Activated T-helper 2 cell treated with anti-CD3 and anti-CD28 coated beads, Interferon-gamma antibody, Interleukin-2, Interleukin-4, amounts not matched to agents 10 μg/mL and 5 μg/mL and 100 μg/mL, durations not matched to agents 14 hours and 24 hours and 36 hours (primary cell): ENCODE data around the gene NDE1. TPM values are rescaled to one million over a fixed set of nuclear protein-coding genes. Genes with fewer than 3 reads are reported as not detected.

ENCODE experiments used
- DNase-seq: peaks from one replicate; pipeline ENCODE4 v3.0.0; 2021; ENCODE audit warnings: low spot score
- H3K27ac Mint-ChIP-seq: one replicate; pipeline ENCODE4 v1.8.0; 2021; ENCODE audit warnings: mixed read lengths
- H3K27me3 Mint-ChIP-seq: one replicate; pipeline ENCODE4 v1.8.0; 2021; ENCODE audit warnings: low read depth, mixed read lengths
- H3K36me3 Mint-ChIP-seq: one replicate; pipeline ENCODE4 v1.8.0; 2021; ENCODE audit warnings: low read depth, mixed read lengths
- H3K4me1 Mint-ChIP-seq: one replicate; pipeline ENCODE4 v1.8.0; 2021; ENCODE audit warnings: low read depth, mixed read lengths
- H3K4me3 Mint-ChIP-seq: one replicate; pipeline ENCODE4 v1.8.0; 2021; ENCODE audit warnings: low read depth, mild to moderate bottlenecking, moderate library complexity, mixed read lengths
- H3K9me3 Mint-ChIP-seq: one replicate; pipeline ENCODE4 v1.8.0; 2021; ENCODE audit warnings: mixed read lengths
- intact Hi-C: fragments of 100-400 bp; cut with micrococcal nuclease; formaldehyde crosslinking; loops from one replicate; pipeline ENCODE4 v1.15.1; 2023
- total RNA-seq: library from RNA; stranded (reverse); gene quantifications from 2 replicates; pipeline ENCODE4 v1.2.3, GENCODE V29; 2022

The NDE1 gene
- total RNA-seq, 1 donor from 2014 or later, result 97.7 TPM

GRCh38 chr16:15699819-15700218, 49.8 kb downstream of the NDE1 start:
- Mint-ChIP-seq H3K27me3 (no peaks in the 10 kb centered on the region), H3K27ac (no peak overlapping the region), H3K4me1 (peaks cover 11% of the 10 kb centered on the region), H3K4me3 (no peak overlapping the region), H3K9me3 (no peaks in the 10 kb centered on the region), H3K36me3 (peaks cover 65% of the 10 kb centered on the region)
- no peak for DNase-seq
- intact Hi-C loops, result loop anchor here (5.0 kb wide), 1 partner anchor 58 kb away; the partner anchor contains the start of gene MARF1

- intact Hi-C loops, result loop anchor here (5.0 kb wide), 1 partner anchor 59 kb away; the partner anchor contains the start of gene MARF1
- no peaks in the 10 kb centered on the region for H3K9me3 Mint-ChIP-seq
- no peak overlapping the region for H3K4me3 Mint-ChIP-seq
- peaks cover 11% of the 10 kb centered on the region for H3K4me1 Mint-ChIP-seq
- no peak overlapping the region for H3K27ac Mint-ChIP-seq
- DNase-seq, result no peak
- no peaks in the 10 kb centered on the region for H3K27me3 Mint-ChIP-seq
- peaks cover 56% of the 10 kb centered on the region for H3K36me3 Mint-ChIP-seq
Observed at GRCh38 chr16:15701367-15701766, 51.3 kb downstream of the NDE1 start.

DNA sequence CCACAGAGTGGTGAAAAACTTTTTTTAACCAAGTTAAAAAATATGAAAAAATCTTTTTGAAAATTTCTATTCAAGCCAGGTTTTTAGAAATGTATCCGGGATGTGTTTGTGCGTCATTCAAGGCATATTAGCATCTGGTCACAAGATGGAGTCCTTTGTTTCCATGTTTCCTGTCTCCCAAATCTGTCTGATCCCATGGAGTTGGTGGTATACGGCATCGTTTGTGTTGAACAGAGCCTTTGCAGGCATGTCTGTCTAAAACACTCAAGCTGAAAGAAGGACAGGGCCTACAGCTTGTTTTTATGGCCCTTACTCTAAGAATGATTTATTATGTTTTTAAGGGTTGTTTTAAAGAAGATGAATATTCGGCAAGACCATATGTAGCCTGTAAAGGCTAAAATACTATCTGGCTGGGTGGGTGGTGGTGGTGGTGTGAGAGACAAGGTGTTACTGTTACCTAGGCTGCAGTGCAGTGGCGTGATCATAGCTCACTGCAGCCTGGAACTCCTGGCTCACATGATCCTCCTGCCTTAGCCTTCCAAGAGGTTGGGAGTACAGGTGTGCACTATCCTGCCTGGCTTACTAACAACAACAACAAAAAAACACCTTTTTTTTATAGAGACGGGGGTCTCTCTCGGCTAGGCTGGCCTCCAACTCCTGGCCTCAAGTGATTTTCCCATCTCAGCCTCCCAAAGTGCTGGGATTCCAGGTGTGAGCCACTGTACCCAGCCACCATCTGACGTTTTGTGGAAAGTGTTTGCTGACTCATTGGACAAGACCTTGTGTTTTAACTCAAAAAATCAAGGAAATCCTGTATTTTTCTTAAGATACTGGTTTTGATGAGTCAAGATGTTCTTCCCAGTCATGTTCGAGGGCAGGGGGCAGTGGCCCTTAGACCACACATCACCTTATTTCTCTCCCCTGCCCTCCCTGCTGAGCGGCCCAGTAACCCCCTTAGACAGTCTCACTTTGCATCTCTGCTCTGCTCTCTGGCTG, 52.2 kb downstream of the NDE1 start:
- no peak for DNase-seq
- Mint-ChIP-seq H3K9me3 (no peaks in the 10 kb centered on the region), H3K36me3 (peaks cover 47% of the 10 kb centered on the region), H3K4me1 (peaks cover 11% of the 10 kb centered on the region), H3K4me3 (no peak overlapping the region), H3K27ac (no peak overlapping the region), H3K27me3 (no peaks in the 10 kb centered on the region)
- intact Hi-C loops, result loop anchor here (5.0 kb wide), 1 partner anchor 60 kb away; the partner anchor contains the start of gene MARF1

DNA sequence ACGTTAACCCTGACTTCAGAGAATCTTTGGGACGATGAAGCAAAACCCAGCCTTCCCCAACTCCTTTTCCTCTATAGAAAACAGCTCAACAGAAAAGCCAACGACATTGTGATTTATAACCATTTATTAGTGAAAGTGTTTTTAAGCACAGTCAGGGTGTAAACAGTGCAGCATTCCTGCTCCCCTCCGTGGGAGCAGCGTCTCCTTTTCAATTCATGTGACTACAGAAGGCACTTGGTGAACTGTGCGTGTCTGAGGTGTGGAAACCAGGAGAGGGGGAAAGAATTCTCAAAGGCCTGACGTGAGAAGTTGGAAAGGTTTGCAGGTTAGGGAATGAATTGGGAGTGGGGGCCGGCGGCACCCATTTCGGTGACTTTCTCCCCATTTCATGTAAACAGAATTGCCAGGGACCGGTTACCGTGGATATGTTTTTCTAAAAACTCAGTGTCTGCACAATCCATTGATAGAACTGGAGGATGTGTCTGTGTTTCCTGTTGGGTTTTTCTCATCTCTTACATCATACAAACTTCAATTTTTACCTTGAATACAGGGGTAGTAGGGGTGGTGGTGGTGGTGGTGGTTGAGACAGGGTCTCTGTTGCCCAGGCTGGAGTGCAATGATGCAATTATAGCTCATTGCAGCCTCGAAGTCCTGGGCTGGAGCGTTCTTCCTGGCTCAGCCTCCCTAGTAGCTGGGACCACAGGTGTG, 53.1 kb downstream of the NDE1 start:
- Mint-ChIP-seq H3K27ac (no peak overlapping the region), H3K4me3 (no peak overlapping the region), H3K27me3 (no peaks in the 10 kb centered on the region), H3K4me1 (peaks cover 11% of the 10 kb centered on the region), H3K9me3 (no peaks in the 10 kb centered on the region), H3K36me3 (peaks cover 45% of the 10 kb centered on the region)
- intact Hi-C loops, result loop anchor here (5.0 kb wide), 1 partner anchor 61 kb away; the partner anchor contains the start of gene MARF1
- DNase-seq, result no peak

DNA sequence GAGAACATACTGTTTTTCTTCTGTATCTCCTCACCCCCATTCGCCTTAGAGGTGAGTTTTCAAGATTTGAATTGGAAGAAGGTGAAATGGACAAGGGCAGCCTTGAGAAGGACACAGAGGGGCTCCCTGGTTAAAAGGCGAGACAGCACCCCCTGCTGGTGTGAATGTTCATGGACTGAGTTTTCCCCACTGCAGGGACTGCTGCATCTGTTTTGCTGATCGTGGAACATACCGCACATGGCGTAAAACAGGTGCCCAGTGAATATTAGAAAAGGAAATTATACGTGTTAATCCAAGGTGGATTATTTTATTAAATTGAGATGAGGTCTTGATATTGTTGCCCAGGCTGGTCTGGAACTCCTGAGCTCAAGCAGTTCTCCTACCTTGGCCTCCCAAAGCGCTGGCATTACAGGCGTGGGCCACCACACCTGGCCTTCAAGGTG, 54.5 kb downstream of the NDE1 start:
- Mint-ChIP-seq H3K4me3 (no peak overlapping the region), H3K27ac (no peak overlapping the region), H3K4me1 (peaks cover 11% of the 10 kb centered on the region), H3K9me3 (no peaks in the 10 kb centered on the region), H3K27me3 (no peaks in the 10 kb centered on the region), H3K36me3 (peaks cover 44% of the 10 kb centered on the region)
- peak; percentile 58 for DNase-seq
- intact Hi-C loops, result loop anchor here (5.0 kb wide), 1 partner anchor 62 kb away; the partner anchor contains the start of gene MARF1

GRCh38 chr16:15705064-15705565, 55.1 kb downstream of the NDE1 start:
- no peak overlapping the region for H3K4me3 Mint-ChIP-seq
- no peaks in the 10 kb centered on the region for H3K27me3 Mint-ChIP-seq
- H3K36me3 Mint-ChIP-seq, result peaks cover 40% of the 10 kb centered on the region
- peaks cover 11% of the 10 kb centered on the region for H3K4me1 Mint-ChIP-seq
- H3K9me3 Mint-ChIP-seq, result no peaks in the 10 kb centered on the region
- intact Hi-C loops, result no loop called here
- DNase-seq, result no peak
- no peak overlapping the region for H3K27ac Mint-ChIP-seq

GRCh38 chr16:15707332-15707731, 57.3 kb downstream of the NDE1 start:
- intact Hi-C loops, result no loop called here
- Mint-ChIP-seq H3K9me3 (no peaks in the 10 kb centered on the region), H3K4me1 (peaks cover 11% of the 10 kb centered on the region), H3K27ac (no peak overlapping the region), H3K27me3 (no peaks in the 10 kb centered on the region), H3K36me3 (peaks cover 31% of the 10 kb centered on the region), H3K4me3 (no peak overlapping the region)
- DNase-seq, result no peak

GRCh38 chr16:15708096-15708495, 58.1 kb downstream of the NDE1 start:
- intact Hi-C loops, result no loop called here
- no peak overlapping the region for H3K27ac Mint-ChIP-seq
- no peak overlapping the region for H3K4me3 Mint-ChIP-seq
- peaks cover 28% of the 10 kb centered on the region for H3K36me3 Mint-ChIP-seq
- no peak for DNase-seq
- H3K4me1 Mint-ChIP-seq, result peaks cover 6% of the 10 kb centered on the region
- no peaks in the 10 kb centered on the region for H3K9me3 Mint-ChIP-seq
- H3K27me3 Mint-ChIP-seq, result no peaks in the 10 kb centered on the region

DNA sequence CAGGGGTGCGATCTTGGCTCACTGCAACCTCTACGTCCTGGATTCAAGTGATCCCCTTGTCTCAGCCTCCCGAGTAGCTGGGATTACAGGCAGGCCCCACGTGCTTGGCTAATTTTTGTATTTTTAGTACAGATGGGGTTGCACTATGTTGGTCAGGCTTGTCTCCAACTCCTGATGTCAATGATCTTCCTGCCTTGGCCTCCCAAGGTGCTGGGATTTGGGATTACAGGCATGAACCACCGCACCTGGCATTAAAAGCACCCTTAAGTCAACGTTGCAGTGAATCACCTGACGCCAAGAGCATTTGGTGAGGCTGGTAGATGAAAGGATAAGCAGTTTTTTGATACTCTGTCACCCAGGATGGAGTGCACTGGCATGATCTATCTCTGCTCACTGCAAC, 59.0 kb downstream of the NDE1 start:
- Mint-ChIP-seq H3K27me3 (no peaks in the 10 kb centered on the region), H3K4me3 (no peak overlapping the region), H3K27ac (no peak overlapping the region), H3K36me3 (peaks cover 24% of the 10 kb centered on the region), H3K9me3 (no peaks in the 10 kb centered on the region), H3K4me1 (peaks cover 3% of the 10 kb centered on the region)
- intact Hi-C loops, result no loop called here
- DNase-seq, result no peak

DNA sequence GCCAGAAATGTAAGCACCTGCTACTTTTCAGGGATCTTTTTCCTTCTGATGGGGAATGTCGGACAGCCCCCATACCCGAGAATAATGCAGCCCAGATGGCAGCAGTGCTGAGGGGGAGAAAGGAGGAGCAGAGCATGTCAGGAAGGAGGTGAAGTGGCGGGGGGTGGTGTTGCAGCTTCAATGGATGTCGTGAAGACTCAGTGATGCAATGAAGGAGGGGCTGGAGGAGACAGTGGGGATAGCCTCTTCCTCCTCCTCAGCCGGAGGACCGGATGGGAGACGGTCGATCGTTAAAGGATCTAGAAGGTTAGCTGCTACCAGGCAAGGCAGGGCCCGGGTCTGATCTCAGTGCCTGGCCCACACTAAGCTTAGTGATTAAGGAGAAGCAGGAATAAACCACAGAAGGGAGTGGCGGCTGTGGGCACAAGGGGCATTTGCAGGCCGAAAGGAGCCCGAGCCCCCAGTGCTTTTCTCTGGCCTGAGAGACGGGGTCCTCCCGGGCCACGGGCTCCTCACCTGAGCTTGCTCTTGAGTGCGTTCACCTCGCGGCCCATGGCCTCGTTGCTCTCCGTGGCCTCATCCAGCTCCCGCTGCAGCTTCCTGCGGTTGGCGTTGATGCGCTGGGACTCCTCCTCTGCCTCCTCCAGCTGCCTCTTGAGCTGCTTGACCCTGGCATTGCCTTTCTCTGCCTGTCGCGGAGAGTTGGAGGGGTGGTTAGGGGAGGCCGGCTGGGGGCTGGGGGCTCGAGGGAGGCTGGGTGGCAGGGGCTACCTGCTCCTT, 64.5 kb downstream of the NDE1 start:
- intact Hi-C loops, result no loop called here
- H3K4me1 Mint-ChIP-seq, result no peaks in the 10 kb centered on the region

DNA sequence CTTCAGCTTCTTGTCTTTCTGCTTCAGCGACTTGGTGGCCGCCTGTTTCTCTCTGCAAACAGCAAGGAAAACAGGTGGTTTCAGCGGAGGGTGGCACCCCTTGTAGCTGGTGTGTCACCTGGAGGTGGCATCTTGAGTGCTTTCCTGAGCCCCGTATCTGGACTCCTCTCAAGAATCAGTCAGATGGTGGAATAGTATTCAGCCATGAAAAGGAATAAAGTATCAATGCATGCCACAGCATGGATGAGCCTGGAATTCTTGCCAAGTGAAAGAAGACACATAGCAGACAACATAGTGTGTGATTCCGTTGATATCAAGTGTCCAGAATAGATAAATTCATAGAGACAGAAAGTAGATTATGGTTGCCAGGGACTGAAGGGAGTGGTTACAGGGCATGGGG, 65.2 kb downstream of the NDE1 start:
- Mint-ChIP-seq H3K27ac (no peak overlapping the region), H3K4me3 (no peak overlapping the region), H3K36me3 (peaks cover 20% of the 10 kb centered on the region), H3K4me1 (no peaks in the 10 kb centered on the region), H3K9me3 (no peaks in the 10 kb centered on the region), H3K27me3 (no peaks in the 10 kb centered on the region)
- DNase-seq, result no peak
- intact Hi-C loops, result no loop called here

More for the DNA sequence above, 64.5 kb downstream of the NDE1 start:
- no peaks in the 10 kb centered on the region for H3K27me3 Mint-ChIP-seq
- H3K27ac Mint-ChIP-seq, result no peak overlapping the region
- peaks cover 18% of the 10 kb centered on the region for H3K36me3 Mint-ChIP-seq
- no peaks in the 10 kb centered on the region for H3K9me3 Mint-ChIP-seq
- DNase-seq, result no peak
- no peak overlapping the region for H3K4me3 Mint-ChIP-seq
